ENCODE measurements around the gene ANKHD1.

- TF ChIP-seq CTCF (IDR thresholded peaks at IDR 0.05 in 4 of 5, conservative IDR thresholded peaks at IDR 0.05 in 1 of 5), result no peak
- no peak for TF ChIP-seq POLR2A (IDR thresholded peaks at IDR 0.05)
Measured at GRCh38 chr5:140365941-140366340, 35.7 kb upstream of the ANKHD1 start.

Measured in gastrocnemius medialis (tissue), 4 donors.